Fibroblast of skin of left biceps (primary cell): ENCODE results near the gene TNFRSF25.
"Not testable (repeated sequence)": the region's sequence is repeated elsewhere in the genome, so short reads cannot be mapped to it uniquely, and the experiment has no call there.

Experiments
- DNase-seq, 2 experiments: peaks; one replicate each; pipeline ENCODE4 v3.0.0-alpha.2; 2013; ENCODE audit warnings: low read depth in 2 of 2

Gene TNFRSF25

DNA sequence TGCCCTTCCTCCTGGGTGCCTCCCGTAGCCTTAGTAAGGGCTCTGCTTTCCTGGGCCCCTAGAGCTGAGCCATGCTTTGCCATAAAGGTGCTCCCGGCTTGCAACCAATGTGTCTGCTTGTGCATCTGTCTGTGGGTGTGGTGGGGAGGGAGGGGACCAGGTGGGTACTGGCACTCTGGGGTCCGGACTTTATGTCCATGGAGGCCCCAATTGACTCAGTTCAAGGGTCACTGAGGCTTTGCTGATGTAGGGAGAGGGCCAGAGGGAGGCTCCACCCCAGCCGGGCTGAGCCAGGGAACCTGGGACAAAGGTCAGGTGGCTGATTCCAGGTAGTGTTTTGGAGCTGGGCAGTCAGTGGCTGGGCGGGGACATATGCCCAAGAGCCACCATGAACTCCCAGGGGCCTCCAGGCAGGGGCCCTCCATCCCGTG is 15.0 kb downstream of the TNFRSF25 start:
- no peak for DNase-seq

DNA sequence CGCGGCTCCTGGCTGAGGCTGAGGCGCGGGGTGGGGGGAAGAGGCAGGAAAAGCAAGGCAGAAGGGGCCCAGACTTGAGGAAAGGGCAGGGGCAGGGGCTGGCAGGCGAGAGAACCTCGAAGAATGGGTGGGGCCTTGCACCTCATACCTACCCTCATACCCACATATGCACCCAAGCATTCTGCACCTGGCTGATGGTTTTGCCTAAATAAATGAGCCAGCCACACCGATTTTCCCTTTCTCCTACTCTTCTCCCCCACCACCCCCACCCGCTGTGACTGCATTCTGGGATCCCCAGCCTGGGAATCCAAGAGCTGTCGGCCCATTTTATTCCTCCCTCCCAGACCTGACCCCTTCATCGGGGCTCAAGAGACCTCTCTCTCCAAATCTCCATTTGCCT is 15.5 kb downstream of the TNFRSF25 start:
- not testable (repeated sequence) for DNase-seq

DNA sequence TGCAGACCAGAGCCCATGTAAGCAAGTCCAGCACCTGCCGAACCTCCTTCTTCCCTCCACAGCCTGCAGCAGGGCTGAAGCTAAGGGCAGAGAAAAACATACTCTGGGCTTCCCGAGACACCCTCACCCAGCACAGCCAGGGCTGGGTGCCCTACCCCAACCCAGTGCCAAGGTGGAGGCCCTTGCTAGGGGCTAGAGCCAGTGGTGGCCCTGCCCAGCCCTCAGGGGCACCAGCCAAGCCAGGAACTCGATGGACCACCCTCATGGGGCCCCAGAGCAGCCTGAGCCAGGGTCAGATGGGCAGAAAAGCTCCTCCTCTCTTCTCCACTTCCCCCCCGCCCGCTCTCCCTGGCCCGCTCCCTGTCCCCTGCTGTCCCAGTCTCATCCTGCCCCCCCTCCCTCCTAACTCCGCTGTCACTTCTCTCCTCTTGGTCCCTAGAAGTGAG is 15.9 kb downstream of the TNFRSF25 start:
- DNase-seq = no peak

DNA sequence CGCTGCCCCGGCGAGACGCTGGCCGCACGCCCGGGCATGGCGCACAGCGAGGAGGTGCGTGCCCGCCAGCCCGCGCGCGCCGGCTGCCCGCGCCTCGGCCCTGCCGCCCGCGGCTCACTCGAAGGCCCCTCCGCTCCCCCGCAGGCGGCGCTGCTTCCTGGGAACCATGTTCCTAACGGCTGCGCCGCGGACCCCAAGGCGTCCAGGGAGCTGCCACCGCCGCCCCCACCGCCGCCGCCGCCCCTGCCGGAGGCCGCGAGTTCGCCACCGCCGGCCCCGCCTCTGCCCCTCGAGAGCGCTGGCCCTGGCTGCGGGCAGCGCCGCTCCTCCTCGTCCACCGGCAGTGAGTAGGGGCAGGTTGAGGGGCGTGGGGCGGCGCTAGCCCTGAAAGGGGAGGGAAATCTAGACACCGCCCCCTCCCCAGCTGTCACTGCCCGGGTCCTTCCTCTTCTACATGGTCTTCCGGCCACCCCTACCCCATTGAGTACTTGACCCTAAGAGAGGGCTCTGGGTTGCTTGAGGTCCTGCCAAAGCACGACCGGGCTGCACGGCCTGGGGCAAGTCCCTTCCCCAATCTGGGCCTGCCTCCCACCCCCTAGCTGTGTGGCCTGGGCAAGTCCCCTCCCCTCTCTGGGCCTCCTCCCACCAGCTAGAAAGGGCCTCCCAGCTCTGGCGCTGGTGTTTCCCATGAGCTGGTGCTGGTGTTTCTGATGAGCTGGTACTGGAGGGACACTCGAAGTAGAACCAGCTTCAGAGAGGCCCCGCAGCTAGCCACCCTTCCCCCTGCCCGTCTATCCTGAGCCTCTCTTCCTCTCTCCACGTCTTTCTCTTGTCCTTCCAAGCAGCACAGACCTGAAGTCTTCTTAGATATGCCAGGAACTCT is 17.0 kb downstream of the TNFRSF25 start:
- DNase-seq = no peak

DNA sequence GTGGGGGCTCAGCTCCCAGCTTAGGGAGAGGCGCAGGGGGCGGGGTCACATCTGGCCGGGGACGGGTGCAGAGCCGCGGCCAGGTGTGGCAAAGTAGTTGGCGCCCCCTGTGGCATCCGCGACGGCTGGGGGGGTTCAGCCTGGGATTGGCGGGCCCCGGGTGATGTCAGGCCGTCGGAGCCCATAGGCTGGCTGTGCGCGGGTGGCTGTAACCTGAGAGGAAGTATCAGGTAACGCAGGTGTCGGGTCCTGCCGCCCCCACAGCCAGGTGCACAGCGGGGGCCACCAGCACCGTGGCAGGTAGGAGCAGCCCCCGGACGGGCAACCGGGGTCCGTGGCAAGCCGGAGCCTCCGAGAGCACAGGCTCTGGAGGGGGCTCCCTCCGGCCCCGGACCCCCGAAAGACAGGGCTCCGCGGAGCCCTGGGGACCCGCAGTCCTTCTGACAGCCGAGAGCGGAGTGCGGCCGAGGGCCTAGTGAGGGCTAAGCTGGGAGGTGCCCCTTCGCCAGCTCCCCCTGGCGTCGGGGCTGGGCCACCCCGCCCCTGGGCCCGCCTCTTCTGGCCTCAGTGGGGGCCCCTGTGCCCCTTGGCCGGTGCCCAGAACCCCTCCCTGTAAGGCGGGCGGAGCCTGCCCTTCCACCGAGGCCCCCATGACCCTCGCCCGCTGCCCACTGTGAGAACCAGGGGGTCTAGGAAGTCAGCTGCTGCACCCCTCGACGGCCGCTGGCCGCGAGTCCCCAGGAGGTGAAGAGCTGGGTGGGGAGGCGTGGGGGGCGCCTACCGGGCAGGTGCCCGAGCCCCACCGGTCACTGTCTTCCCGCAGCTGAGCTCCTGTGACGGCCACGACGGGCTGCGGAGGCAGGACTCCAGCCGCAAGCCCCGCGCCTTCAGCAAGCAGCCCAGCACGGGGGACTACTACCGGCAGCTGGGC is 17.9 kb downstream of the TNFRSF25 start:
- no peak for DNase-seq

DNA sequence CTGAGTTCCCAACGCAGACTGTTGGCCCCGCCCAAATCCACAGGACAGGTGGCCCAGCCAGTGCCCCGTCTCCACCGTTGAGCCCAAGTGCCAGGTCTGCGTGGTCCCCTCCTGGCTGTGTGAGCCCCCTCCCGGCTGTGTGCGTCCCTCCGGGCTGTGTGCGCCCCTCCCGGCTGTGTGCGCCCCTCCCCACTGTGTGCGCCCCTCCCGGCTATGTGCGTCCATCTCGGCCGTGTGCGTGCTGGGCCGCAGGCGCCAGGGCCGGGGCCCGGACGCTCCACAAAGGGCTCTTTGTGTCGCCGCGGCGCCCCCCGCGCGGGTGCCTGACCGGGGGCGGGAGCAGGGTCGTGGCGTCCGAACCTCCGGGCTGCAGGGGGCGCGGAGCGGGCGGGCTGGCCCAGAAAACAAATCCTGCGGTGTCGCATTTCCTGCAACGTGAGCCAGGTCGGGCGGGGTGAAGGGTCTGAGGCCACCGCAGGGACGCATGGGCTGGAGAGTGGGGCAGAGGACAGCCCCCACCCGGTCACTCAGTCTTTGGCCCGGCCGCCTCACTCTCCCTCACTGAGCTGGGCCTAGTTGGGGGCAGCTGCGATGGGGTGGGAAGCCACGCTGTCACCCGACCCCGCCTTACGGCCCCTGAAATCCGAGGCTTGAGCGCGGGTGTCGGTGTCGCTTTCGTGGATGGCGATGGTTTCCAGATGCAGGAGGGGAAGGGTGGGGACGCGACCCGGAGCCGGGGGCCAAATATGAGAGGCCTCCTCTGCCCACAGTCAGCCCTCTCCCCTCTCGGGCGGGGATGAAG is 18.8 kb downstream of the TNFRSF25 start:
- DNase-seq = no peak

DNA sequence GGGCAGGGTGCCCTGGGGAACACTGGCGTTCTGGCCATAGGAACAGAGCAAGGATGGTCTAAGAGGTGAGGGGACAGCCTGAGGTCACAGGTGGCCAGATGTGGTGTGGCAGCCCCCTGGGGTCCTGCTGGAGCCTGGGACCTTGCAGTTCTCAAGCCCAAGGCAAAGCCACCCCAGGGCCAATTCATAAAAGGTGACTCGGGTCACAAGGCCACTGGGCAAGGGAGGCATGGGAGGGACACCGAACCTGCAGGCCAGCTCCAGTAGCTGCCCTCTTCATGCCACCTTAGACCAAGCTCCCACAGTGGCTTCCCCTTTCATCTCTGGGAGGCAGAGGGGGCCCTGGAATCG is 19.3 kb downstream of the TNFRSF25 start:
- no peak for DNase-seq

DNA sequence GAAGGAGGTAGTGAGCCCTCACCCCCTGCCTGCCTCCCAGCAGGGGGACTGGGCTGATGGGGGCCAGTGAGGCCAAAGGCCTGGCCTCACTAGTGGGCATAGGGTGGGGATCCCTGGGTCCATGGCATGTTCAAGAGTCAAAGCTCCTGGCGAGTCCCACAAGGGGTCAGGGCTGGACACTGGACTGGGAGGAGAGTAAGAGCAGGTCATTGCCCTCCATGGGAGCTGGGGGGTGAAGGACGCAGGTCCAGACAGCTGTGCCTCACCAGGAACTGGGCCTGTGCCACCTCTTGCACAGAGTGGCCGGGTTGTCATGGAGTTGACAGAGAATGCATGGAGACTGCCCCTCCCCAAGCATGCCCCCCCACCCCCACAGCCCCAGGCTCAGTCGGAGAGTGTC is 20.0 kb downstream of the TNFRSF25 start:
- DNase-seq = not testable (repeated sequence)

DNA sequence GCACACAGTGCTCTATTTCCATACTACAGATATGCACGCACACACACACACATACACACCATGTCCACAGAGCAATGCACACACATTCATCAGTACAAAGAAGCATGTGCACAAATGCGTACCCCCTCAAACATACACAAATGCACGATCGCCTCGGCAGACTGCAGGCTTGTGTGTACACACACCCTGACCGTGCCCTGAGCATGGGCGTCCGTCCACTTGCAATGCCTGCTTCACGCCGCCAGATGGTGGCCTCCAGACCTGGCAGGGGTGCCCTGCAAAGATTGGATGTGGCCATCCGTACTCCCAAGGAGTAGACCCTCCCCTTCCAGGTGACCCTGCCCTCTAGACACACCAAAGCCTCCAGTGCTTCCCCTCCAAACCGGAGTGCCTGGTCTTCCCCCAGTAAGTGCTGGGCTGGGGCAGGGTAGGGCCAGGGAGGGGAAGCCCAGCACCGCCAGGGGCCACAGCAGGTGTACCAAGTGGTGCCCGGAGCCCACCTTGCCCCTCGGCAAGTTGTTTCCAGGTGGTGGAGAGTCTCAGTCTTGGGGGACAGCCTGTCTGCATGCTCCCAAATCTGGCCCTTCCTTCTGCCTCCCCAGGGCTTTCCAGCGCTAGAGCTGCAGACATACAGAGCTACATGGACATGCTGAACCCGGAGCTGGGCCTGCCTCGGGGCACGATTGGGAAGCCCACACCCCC is 20.8 kb downstream of the TNFRSF25 start:
- no peak for DNase-seq

DNA sequence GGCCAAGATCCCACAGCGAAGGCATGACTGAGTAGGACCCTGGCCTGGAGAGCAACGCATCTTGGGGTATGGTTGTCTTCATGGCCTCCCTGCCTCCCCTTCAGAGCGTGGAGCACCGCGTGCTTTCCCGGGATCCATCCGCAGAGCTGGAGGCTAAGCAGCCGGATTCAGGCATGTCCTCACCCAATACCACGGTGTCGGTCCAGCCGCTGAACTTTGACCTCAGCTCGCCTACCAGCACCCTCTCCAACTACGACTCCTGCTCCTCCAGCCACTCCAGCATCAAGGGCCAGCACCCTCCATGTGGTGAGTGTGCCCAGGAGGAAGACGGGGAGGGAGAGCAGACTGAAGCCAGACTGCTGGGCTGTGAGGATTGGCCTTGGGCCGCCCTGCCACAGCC is 21.6 kb downstream of the TNFRSF25 start:
- DNase-seq = no peak

DNA sequence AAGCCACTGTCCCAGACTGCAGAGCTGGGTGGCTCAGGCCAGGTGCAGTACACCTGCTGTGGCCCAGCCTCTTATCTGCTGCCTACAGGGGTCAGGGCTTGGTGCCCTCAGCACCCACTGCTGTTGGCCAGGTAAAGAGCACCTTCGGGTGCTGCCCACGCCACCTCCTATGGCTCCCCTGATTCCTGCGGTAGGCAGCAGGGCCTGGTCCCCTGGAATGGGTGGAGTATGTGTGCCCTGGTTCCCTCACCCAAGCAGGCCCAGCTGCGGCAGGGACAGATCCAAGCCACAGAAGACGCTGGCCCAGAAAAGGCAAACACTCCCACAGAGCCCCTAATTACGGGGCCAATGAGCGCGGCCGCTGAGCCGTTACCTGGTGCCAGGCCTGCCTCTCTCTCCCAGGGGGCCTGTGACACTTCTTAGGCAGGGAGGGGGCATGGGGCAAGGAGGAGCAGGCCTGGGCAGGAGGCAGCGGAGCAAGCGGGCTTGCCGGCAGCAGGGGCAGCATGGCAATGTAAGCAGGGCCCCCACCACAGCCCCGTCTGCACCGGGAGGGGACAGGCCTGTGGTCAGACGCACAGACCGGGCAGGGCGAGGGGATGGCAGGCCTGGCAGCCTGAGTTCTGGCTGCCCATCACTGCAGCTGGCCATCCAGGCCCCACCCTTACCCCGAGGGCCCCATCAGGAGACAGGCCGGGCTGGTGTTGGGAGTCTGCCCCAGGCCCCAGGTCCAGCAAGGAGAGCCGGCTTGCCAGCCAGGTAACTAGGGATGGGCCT is 22.4 kb downstream of the TNFRSF25 start:
- DNase-seq = no peak

DNA sequence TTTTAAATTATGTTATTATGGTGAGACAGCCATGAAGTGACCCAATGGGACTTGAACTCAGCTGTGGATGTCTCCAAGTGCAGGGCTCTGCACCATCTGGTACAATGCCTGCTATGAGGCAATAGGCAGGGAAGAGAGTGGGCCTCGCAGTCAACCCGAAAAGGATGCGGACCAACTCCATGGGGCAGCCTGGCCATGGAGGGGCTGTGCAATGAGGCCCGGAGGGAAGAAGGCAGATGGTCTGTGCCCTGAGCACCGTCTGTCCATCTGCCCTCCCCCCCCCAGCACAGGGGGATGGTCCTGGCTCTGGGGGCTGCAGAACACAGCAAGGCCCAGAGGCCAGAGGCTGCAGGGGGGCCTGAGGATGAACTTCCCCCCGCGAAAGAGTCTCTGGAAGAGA is 24.4 kb downstream of the TNFRSF25 start:
- DNase-seq = no peak

DNA sequence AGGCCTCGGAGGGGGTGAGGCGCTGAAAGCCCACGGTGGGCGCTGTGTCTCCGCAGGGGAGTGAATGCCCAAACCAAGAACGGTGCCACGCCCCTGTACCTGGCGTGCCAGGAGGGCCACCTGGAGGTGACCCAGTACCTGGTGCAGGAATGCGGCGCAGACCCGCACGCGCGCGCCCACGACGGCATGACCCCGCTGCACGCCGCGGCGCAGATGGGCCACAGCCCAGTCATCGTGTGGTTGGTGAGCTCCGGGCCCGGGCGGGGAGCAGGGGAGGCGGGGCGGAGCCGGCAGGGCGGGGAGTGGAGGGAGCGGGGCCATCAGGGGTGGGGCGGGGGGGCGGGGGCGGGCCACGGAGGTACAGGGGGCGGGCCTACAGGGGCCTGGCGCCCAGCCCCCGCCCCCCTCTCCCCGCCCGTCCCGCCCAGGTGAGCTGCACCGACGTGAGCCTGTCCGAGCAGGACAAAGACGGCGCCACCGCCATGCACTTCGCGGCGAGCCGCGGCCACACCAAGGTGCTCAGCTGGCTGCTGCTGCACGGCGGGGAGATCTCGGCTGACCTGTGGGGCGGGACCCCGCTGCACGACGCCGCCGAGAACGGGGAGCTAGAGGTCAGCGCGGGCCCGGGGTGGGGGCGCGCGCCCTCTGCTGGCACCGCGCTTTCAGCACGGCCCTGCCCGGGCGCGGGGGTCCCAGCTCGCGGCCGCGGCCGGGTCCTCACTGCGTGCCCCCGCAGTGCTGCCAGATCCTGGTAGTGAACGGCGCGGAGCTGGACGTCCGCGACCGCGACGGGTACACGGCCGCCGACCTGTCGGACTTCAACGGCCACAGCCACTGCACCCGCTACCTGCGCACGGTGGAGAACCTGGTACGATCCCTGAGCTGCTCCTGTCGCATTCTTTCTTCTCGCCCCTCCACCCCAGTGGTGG is 25.5 kb downstream of the TNFRSF25 start:
- no peak for DNase-seq

DNA sequence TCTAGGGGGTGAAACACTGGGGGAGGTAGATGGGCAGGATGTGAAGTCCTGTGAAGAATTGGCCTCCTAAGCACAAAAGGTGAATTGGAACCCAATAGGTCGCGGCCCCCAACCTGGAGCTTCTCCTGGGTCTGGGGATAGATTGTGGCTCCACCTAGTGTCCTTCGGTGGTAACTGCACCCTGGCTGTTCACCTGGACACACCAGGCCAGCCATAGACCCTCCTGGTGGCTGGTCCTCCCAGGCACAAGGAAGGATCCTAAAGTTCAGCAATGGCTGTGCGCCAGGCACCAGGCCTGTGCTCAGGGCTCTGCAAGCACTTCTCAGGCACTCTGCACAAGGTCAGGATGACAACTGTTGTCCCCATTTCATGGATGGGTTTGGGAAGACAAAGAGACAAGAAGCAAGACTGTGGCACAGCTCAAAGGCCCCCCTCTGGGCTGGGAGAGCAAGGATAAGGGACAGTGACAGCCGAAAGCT is 27.9 kb downstream of the TNFRSF25 start:
- no peak for DNase-seq

DNA sequence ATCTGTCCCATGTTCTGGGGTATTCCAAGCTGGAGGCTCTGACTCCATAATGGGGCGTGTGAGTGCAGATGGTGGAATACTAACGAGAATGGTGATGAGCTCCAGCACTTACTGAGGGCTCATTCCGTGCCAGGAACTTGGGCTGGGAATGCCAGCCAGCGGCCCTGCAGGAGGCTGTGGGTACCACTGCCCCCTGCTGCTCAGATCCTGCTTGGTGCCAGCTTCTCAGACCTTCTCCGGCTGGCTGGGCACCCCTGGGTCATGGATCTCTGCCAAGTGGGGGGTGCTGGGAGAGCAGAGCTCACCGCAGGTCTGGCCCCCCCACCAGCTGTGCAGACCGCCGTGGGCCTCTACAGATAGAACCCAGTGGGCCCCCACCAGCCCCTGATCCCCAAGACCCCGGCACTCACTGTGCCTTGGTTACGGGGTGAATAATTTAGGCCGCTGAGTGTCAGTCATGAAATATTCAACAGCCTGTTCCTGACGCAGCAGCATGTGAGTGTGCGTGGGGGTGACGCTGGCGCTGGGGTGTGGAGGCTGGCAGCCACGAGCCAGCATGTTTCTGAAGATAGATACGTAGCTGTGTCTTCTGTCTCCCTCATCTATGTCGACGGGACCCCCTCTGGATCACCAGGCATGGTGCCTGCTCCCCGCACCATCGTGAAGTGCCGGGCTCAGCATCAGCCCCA is 28.8 kb downstream of the TNFRSF25 start:
- not testable (repeated sequence) for DNase-seq

DNA sequence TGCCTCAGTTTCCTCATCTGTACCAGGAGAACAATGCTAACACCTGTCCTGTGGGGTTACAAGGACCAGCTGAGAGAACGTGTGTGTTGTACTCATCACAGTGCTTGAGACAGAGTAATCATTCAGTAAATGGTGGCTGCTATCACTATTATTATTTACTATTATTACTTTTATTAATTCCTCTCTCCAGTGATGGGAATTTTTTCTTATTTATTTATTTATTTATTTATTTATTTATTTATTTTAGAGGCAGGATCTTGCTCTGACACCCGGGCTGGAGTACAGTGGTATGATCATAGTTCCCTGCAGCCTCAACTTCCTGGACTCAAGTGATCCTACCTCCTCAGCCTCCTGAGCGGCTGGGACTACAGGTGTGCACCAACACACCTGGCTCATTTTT is 29.7 kb downstream of the TNFRSF25 start:
- not testable (repeated sequence) for DNase-seq

DNA sequence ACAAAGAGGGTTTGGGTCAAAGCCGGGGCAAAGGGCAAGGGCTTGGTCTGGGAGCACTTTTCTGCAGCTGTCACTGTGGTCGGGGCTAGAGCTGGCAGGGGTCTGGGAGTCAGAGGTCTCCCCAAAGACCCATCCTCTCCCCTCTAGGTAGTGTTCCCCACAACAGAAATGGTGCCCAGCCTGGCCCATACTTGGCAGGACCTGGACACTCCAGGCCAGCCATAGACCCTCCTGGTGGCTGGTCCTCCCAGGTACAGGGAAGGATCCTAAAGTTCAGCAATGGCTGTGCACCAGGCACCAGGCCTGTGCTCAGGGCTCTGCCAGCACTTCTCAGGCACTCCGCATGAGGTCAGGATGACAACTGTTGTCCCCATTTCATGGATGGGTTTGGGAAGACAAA is 30.4 kb downstream of the TNFRSF25 start:
- no peak for DNase-seq

DNA sequence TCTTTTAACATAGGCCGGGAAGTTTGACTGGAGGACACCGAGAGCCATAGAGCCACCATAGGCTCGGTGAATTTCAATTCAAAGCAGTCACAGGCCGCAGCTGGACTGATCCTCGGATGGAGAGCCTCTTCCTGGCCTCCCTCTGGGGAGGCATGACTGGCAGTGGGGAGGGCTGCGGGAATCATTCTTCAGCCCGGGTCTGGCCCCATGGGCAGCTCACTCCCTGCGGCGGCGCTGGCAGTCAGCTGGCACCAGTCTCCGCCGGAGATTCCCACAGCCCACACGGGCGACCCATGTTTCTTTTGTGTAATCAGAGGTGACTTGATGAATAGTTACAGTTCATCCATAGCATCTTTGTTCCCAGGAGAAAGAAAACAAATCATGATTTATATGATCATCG is 30.8 kb downstream of the TNFRSF25 start:
- no peak for DNase-seq

DNA sequence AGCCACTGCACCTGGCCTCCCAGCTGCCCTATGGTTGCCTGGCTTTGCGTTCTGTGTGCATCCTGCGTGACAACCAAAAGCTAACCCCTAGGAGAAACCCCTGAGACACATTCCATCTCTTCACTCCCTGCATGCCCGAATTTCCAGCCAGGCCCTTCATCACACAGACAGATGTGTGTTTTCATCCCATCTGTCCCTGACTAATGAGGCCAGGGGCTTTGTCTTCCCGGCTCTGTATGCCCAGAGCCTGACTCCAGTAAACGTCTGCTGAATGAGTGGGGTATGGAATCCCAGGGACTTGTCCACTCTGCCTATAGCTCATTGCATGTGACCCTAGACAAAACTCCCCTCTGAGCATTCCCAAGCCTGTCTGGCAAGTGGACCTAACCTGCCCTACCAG is 31.8 kb downstream of the TNFRSF25 start:
- DNase-seq = no peak
